Mesangial cell (primary cell): Measurements from ENCODE around the gene LRRC8E. TPM values are rescaled to one million over a fixed set of nuclear protein-coding genes. Genes with fewer than 3 reads are reported as not detected.

ENCODE experiments used
- total RNA-seq: library from RNA; depleted of rRNA; stranded (reverse); fragments of >200 nt; gene quantifications from 2 replicates; pipeline ENCODE4 v1.2.3, GENCODE V29; 2015

The LRRC8E gene
- 12.9 and 24.2 TPM in 2 replicates for total RNA-seq

DNA sequence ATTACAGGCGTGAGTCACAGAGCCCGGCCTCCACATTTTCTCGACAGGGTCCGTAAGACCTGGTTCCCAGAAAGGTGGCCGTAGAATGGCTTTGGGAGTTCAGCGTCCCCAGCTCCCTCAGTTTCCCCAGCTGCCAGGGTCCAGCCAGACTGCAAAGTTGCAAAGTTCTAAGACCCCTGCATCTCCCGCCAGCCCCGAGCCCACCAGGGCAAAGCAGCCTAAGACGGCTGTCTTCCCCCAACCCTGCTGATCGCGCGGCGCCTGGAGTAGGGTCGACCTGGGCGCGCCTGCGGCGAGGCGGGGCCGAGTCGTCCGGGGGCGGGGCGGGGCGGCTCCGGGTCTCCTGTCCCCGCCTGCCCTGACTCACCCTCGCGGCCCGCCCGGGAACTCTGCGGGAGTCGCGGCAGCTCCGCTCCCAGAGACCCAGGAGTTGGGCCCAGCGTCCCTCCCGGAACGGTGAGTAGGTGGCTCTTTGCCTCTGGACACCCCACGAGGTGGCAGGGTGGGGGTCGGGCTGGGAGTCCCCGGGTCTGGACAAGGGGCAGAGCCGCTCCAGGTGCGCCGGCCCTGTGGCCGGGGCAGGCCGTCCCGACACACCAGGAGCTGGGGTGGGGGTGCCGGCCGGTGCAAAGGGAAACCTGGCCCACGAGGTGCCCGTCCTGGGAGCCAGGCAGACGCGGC, at the start of gene LRRC8E:
Gene LRRC8E, plus strand, starts transcription at position 366 of the 681 bp plus-strand sequence. CDS start 7,094 bp downstream, outside the sequence.

GRCh38 chr19:7874076-7874896, 14.0 kb upstream of the LRRC8E start, which contains the start of gene PRR36:
TSS of gene PRR36 (minus strand) at chr19:7874390. CDS start at chr19:7873689, 701 bp downstream.

GRCh38 chr19:7903244-7904073, 15.1 kb downstream of the LRRC8E start, which contains the start of gene MAP2K7:
TSS of gene MAP2K7 (plus strand) at chr19:7903877. CDS start at chr19:7903945, 68 bp downstream.

DNA sequence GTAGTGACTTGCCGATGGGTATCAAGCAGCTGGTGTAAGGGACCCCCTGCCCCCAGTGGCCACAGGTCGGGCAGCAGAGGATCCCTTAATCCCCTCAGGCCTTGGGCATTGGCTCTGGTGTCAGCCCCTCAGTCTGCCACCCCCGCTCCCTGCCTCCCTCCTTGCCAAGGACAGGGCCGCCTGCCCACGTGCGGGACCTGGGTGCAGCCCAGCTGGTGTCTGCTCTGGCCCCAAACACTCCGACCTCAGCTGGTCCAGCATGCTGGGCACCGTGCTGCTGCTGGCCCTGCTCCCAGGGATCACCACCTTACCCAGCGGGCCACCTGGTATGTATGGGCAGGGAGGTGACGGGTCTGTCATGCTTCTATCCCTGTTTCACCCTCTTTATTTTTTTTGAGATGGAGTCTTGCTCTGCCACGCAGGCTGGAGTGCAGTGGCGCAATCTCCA, 26.3 kb downstream of the LRRC8E start, which contains the start of gene TGFBR3L:
Gene TGFBR3L, plus strand, starts transcription at position 233 of the 448 bp plus-strand sequence.

GRCh38 chr19:7919610-7920518, 31.6 kb downstream of the LRRC8E start, which contains the start of gene SNAPC2:
TSS of gene SNAPC2 (plus strand) at chr19:7920338. CDS start at chr19:7920367, 29 bp downstream.

GRCh38 chr19:7926021-7926726, 37.9 kb downstream of the LRRC8E start, which contains the start of gene CTXN1:
TSS of gene CTXN1 (minus strand) at chr19:7926135. CDS start at chr19:7925538, 597 bp downstream.

GRCh38 chr19:7943444-7944176, 55.3 kb downstream of the LRRC8E start, which contains the start of gene TIMM44:
TSS of gene TIMM44 (minus strand) at chr19:7943666. CDS start at chr19:7943651, 15 bp downstream.

Other genes starting within 250 kb of the LRRC8E start
- gene RETN, start 219.5 kb upstream of the LRRC8E start, total RNA-seq = not detected in 2 replicates
- not detected in 2 replicates for gene MCEMP1, start 211.4 kb upstream of the LRRC8E start, total RNA-seq
- gene TRAPPC5, start 207.7 kb upstream of the LRRC8E start, total RNA-seq = 114 and 143 TPM in 2 replicates
- gene FCER2, start 186.4 kb upstream of the LRRC8E start, total RNA-seq = not detected in 2 replicates
- not detected in 2 replicates for gene CLEC4G, start 156.4 kb upstream of the LRRC8E start, total RNA-seq
- not detected in 2 replicates for gene CD209, start 141.0 kb upstream of the LRRC8E start, total RNA-seq
- gene CLEC4M, start 125.3 kb upstream of the LRRC8E start, total RNA-seq = not detected in 2 replicates
- 10.4 and 17.5 TPM in 2 replicates for gene EVI5L, start 58.3 kb upstream of the LRRC8E start, total RNA-seq
- gene PRR36, start 14.1 kb upstream of the LRRC8E start, total RNA-seq = 0.65 and 1.0 TPM in 2 replicates
- 11.7 and 17.7 TPM in 2 replicates for gene MAP2K7, start 15.4 kb downstream of the LRRC8E start, total RNA-seq
- 1.8 and 4.4 TPM in 2 replicates for gene TGFBR3L, start 26.3 kb downstream of the LRRC8E start, total RNA-seq
- 24.3 and 38.7 TPM in 2 replicates for gene SNAPC2, start 31.8 kb downstream of the LRRC8E start, total RNA-seq
- gene CTXN1, start 37.6 kb downstream of the LRRC8E start, total RNA-seq = 11.9 and 35.4 TPM in 2 replicates
- 55.8 and 76.6 TPM in 2 replicates for gene TIMM44, start 55.2 kb downstream of the LRRC8E start, total RNA-seq
- gene ELAVL1, start 117.1 kb downstream of the LRRC8E start, total RNA-seq = 44.1 and 69.1 TPM in 2 replicates
- not detected in 2 replicates for gene CCL25, start 164.2 kb downstream of the LRRC8E start, total RNA-seq